GM20431 (cell line): ENCODE measurements around the gene SLC7A6OS.

ENCODE experiments used
- in situ Hi-C: fragments of 300-500 bp; cut with MseI, MboI; formaldehyde crosslinking; loops from one replicate; pipeline ENCODE4 v1.15.0; 2020; ENCODE audit warnings: low sequenced_read_pairs; ENCODE audit not compliant: unreplicated experiment

The SLC7A6OS gene

DNA sequence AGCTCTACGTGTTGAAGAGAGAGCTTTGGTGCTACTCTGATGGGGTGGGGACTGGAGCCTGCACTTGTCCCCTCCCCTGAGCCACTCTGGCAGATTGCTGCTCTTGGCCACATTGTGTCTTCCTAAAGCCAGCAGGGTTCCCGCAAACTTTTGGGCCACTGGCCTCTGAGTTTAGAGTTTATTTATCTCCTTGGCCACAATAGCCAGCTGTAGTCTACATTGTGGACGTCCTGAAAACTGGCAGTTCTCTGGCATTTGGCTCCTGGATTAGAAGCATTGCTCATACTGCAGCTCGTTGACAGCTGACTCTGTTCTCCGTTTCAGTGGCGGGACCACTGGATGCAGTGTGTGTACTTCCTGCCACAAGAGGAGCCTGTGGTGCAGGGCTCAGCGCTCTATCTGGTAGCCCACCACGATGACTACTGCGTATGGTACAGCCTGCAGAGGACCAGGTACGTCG is 34.6 kb upstream of the SLC7A6OS start:
- in situ Hi-C loops: no loop called here

GRCh38 chr16:68344252-68344651 is 33.5 kb upstream of the SLC7A6OS start:
- in situ Hi-C loops: no loop called here

DNA sequence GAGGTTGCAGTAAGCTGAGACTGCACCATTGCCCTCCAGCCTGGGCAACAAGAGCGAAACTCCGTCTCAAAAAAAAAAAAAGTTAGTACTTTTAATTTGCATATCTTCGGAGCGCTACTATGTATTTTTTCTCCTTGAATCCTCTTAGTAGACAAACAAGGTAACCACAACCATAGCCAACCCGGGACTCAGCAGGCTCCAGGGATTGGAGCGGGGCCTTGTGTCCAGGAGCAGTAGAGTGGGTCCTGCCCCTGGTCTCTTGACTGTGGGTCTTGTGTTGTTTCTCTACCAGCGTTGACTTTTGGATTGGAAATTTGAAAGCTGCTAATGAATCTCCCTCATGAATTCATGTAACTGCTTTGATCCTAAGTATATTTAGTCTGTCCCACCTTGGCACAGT is 32.4 kb upstream of the SLC7A6OS start:
- in situ Hi-C loops: no loop called here

GRCh38 chr16:68342620-68343019 is 31.9 kb upstream of the SLC7A6OS start:
- in situ Hi-C loops: no loop called here

- in situ Hi-C loops: no loop called here
Measured at GRCh38 chr16:68339214-68339613, 28.5 kb upstream of the SLC7A6OS start.

GRCh38 chr16:68338326-68339119 is 27.8 kb upstream of the SLC7A6OS start:
- in situ Hi-C loops: no loop called here

DNA sequence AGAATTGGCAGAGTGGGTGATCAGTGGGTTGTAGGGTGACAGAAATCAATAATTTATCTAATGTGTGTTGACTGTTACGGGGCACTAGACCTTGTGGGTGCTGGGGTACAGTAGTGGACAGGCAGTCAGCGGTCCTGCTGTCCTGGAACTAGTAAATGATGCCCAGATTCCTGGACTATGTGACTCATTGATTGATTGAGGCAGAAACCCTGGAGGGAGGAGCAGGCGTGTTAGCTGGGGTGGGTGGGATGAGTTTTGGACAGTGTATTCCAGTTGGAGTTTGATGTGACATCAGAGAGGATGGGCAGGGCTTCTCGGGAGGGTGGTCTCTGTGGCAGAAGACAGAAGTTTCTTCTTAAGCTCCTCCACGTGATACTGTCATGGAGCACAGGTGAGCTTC is 24.4 kb upstream of the SLC7A6OS start:
- in situ Hi-C loops: no loop called here

- in situ Hi-C loops: no loop called here
Measured at GRCh38 chr16:68332411-68333121, 21.8 kb upstream of the SLC7A6OS start.

DNA sequence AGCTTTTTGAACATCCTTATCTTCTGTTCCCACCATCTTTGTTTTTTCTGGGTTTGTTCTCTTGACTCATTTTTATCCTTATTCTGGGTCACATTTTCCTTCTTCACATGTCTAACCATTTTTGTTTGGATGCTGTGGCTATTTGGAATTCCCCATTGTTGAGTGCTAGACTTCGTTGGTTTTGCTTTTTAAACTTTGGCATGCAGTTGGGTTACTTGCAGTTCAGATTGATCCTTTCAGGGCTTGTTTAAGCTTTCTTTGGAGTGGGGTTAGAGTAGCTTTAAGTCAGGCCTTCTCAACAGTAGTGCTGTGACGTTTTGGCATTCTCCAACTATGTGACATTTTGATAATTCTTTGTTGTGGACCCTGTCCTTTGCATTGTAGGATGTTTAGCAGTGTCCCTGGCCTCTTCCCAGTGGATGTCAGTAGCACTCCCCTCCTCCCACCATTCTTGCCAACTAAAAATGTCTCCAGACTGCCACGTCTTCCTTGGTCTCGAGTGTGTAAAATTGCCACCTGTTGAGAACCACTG is 21.2 kb upstream of the SLC7A6OS start:
- in situ Hi-C loops: no loop called here

GRCh38 chr16:68328860-68329390 is 18.2 kb upstream of the SLC7A6OS start:
- in situ Hi-C loops: loop anchor here (10.0 kb wide), 1 partner anchor 74 kb away; no protein-coding TSS in a partner anchor

DNA sequence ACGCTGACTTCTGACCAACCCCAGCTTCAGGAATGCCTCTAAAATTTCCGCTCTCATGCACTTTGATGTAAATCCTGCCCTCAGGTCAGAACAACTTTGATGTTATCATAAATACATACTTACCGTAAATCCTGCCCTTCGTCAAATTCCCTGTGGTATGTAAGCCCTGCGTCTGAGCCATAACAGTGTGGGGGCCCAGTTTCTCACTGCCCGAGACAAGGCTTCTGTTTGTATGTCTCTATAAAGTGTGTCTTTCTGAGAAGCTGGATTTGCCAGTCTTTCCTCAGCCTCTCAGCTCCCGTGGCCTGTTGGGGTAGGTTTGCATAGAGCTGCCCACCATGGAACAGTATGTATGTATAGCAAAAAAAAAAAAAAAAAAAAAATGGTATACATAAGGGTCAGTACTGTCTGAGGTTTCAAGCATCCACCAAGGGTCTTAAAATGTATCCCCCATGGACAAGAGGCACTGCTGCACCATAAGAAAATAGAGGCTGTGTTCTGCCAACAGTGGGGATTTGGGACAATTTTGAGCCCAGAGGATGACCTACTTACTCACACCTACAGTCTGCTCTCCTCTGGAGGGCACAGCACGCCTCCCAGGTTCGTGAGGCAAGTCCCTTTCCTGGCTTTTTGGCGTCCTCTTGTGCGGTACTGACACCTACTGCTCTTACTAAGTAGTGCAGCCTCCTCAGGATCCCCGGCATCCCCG is 17.6 kb upstream of the SLC7A6OS start:
- in situ Hi-C loops: loop anchor here (10.0 kb wide), 1 partner anchor 74 kb away; no protein-coding TSS in a partner anchor

- in situ Hi-C loops: loop anchor here (10.0 kb wide), 1 partner anchor 70 kb away; no protein-coding TSS in a partner anchor
Measured at GRCh38 chr16:68324780-68325357, 14.1 kb upstream of the SLC7A6OS start.

DNA sequence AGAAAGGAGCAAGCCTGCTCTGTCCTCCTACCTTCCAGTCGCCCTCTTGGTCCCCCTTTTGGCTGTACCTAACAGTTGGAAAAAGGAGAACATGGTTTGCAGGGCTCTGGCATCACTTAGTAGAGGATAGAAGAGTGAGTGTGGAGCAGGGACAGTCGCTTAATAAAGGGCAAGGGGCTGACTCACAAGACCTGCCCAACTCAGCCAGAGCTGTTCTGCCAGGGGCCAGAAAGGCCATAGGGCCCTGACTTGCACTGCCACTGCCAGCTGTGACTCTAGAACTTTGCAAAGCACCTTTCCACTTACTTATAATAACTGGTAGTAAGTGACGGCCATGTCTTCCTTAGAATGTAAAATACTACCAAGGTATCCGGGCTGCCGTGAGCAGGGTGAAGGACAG is 13.6 kb upstream of the SLC7A6OS start:
- in situ Hi-C loops: loop anchor here (10.0 kb wide), 1 partner anchor 70 kb away; no protein-coding TSS in a partner anchor

- in situ Hi-C loops: no loop called here
Measured at GRCh38 chr16:68319185-68319908, 8.6 kb upstream of the SLC7A6OS start.

- in situ Hi-C loops: no loop called here
Measured at GRCh38 chr16:68313116-68313515, 2.4 kb upstream of the SLC7A6OS start.

GRCh38 chr16:68310437-68310773 is 341 bp downstream of the SLC7A6OS start:
- in situ Hi-C loops: no loop called here

DNA sequence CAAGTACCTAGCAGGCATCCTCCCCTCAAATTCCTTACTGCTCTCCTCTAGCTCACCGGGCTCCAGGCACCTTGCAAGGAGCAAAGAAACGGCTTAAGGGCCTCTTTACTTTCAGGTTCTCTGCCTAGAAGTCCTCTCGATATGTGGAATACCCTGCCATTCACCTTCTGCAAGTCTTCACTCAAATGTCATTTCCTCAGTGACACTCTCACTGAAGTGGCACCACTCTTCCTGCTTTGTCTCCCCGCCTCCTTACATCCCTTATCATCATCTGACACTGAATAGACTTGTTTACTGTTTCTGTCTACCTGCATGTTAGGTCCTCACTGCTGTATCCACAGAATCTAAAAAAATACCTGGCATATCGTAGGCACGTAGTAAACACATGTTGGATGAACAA is 947 bp downstream of the SLC7A6OS start:
- in situ Hi-C loops: no loop called here

GRCh38 chr16:68306633-68307032 is 4.1 kb downstream of the SLC7A6OS start:
- in situ Hi-C loops: no loop called here

- in situ Hi-C loops: no loop called here
Measured at GRCh38 chr16:68300734-68301459, 9.8 kb downstream of the SLC7A6OS start.
